Astrocyte of the spinal cord (primary cell): ENCODE measurements around the gene CDC42.

Experiments used
- DNase-seq: peaks from one replicate; pipeline ENCODE4 v3.0.0; 2011; ENCODE audit warnings: low read depth, low spot score
- H3K4me3 ChIP-seq: 2 replicates; pipeline ENCODE4 v1.5.1; 2011; ENCODE audit warnings: low read depth, mild to moderate bottlenecking, low read length, moderate library complexity
- in situ Hi-C: cut with HindIII; loops from 2 replicates; pipeline ENCODE4 v1.10.0; 2017; ENCODE audit warnings: low sequenced_read_pairs
- TF ChIP-seq, protein P1 (sequence below): IDR thresholded peaks from 2 replicates; pipeline ENCODE4 v1.5.1; 2012; ENCODE audit warnings: low read depth, mild to moderate bottlenecking, low read length, inconsistent platforms

The CDC42 gene

DNA sequence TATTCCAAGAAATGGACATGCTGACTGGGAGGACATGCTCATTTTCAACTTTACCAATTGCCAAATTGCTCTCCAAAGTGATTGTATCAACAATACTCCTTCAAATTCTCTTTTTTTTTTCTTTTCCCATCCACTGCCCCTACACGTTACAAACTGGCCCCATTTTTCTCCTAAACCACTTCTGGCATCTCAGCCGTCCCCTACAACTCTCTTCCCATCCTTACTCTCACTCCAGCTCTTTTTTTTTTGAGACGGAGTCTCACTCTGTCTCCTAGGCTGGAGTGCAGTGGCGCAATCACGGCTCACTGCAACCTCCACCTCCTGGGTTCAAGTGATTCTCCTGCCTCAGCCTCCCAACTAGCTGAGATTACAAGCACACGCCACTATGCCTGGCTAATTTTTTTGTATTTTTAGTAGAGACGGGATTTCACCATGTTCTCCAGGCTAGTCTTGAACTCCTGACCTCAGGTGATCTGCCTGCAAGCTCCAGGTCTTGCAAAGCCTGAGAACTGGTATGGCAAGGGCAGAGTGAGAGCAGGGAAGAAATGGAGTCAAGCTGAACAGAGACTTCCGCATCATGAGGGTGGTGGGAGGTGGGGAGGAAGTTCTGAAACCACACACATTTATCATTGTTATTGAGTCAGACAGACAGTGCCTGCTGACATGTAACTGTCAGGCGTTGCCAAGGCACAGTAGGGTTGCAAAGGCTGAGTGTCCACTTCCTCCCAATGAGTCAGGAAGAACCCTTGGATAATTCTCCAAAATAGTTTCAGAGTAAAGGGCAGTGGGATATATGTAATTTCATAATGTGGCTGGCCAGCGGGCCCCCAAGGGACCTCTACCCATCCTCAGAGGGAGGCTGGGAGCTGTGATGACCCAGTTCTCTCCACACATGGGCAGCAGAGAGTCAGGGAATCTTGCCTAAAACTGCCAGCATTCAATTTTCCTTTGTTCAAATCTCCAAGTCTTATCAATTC is 33.6 kb upstream of the CDC42 start:
- DNase-seq: peak; percentile 87
- TF ChIP-seq, protein P1, sequence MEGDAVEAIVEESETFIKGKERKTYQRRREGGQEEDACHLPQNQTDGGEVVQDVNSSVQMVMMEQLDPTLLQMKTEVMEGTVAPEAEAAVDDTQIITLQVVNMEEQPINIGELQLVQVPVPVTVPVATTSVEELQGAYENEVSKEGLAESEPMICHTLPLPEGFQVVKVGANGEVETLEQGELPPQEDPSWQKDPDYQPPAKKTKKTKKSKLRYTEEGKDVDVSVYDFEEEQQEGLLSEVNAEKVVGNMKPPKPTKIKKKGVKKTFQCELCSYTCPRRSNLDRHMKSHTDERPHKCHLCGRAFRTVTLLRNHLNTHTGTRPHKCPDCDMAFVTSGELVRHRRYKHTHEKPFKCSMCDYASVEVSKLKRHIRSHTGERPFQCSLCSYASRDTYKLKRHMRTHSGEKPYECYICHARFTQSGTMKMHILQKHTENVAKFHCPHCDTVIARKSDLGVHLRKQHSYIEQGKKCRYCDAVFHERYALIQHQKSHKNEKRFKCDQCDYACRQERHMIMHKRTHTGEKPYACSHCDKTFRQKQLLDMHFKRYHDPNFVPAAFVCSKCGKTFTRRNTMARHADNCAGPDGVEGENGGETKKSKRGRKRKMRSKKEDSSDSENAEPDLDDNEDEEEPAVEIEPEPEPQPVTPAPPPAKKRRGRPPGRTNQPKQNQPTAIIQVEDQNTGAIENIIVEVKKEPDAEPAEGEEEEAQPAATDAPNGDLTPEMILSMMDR: peak; percentile 56
- in situ Hi-C loops: no loop called here
- H3K4me3 ChIP-seq: no peak overlapping the region

DNA sequence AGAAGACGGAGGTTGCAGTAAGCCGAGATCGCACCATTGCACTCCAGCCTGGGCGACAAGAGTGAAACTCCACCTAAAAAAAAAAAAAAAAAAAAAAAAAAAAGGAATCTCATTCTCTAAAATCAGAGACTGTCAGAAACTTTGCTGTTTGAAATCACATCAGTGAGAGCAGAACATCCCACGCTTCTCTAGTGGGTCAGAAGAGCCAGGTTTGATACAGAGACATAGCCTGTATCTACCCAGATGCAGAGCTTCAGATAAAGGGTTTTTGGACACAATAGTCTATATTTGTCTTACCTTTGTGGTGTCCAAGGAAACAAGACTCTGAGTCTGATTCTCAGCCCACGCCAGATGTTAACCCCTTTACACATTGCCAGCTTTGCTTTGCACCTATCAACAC is 31.4 kb upstream of the CDC42 start:
- no peak for DNase-seq
- in situ Hi-C loops: no loop called here
- TF ChIP-seq, protein P1: no peak
- no peak overlapping the region for H3K4me3 ChIP-seq

GRCh38 chr1:22024485-22025367 is 27.8 kb upstream of the CDC42 start:
- peak; percentile 85 for DNase-seq
- TF ChIP-seq, protein P1: no peak
- H3K4me3 ChIP-seq: peak overlapping the region; percentile 82
- in situ Hi-C loops: no loop called here

DNA sequence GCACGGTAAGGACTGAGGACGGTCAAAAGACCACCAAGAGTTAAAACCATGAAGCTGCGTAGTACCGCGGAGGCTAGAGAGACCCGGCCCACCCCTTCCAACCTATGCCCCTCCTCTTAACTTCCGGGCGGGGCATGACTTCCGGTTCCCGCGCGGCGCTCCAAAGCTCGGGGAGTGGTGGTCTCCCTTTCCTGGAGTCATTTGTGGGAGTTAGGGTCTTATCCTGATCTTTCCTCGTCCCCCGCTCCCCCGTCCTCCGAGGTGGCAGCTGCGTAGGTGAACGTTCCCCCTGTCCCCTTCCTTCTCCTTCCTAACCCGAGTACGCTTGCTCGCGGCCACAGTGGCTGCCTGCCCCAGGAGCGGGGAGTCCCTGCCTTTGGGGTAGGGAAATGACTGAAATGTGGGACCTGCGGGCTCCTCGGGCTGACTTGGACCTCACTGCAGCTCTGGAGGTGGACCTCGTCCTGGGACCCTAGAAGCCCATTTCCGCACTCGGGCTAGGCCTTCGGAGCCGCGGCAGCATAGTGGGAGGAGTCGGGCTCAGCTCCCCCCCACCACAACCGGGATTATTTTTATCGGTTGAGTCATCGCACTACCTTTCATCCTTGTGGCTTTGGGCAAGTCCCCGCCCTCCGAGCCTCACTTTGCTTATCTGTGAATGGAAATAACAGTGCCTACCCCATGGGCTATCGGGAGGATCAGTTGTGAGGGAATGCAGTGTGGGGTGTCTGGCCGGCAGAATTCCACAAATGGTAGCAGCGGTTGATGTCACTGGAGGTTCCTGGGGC is 26.9 kb upstream of the CDC42 start:
- in situ Hi-C loops: no loop called here
- TF ChIP-seq, protein P1: no peak
- DNase-seq: peak; percentile 93
- H3K4me3 ChIP-seq: peak overlapping the region; percentile 82

DNA sequence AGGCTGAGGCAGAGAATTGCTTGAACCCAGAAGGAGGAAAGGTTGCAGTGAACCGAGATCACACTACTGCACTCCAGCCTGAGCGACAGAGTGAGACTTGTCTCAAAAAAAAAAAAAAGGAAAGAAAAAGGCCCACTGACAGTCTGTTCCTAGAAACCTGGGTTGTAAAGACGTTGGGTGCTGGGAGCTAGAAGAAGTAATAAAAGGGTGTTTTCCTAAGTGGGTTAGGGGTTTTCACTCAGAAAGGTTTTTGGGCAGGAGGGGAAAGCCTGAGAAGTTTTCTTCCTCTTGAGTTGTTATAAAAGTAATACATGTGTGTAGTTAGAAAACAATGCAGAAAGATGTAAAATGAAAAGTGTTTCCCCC is 25.6 kb upstream of the CDC42 start:
- TF ChIP-seq, protein P1: no peak
- DNase-seq: no peak
- in situ Hi-C loops: no loop called here
- no peak overlapping the region for H3K4me3 ChIP-seq

DNA sequence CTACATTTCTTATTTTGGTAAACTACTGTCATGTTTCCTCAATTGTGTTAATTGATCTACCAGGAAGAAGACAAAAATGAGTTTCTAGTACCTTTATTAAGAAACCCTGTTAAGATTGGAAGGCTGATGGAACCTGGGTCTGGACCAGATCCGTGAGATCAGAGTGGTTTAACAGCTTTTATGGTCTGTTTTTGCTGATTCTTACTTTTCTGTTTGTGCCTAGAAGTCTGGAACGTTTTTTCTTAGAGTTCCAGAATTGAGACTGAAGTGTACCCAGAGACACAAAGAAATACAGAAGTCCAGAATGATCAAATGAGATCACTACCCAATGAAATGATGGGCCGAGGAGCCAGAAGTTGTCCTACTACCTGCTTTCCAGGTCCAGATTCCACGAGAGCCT is 22.5 kb upstream of the CDC42 start:
- no peak for DNase-seq
- TF ChIP-seq, protein P1: no peak
- H3K4me3 ChIP-seq: no peak overlapping the region
- in situ Hi-C loops: no loop called here
